ENCODE measurements around the gene PRSS2. TPM values are rescaled to one million over a fixed set of nuclear protein-coding genes. Genes with fewer than 3 reads are reported as not detected.

Gene PRSS2
- total and polyA plus RNA-seq, 2 donors (not counting 1 experiment from before 2014, with no cell fraction given), result not detected

GRCh38 chr7:142745091-142745635 lies 25.6 kb upstream of the PRSS2 start:
- Mint-ChIP-seq H3K27ac (no peak overlapping the region), H3K27me3 (peaks cover 3% of the 10 kb centered on the region), H3K4me3 (no peak overlapping the region), H3K9me3 (ENCODE audit: insufficient read depth) (no peaks in the 10 kb centered on the region), H3K4me1 (peaks cover 20% of the 10 kb centered on the region)
- Histone ChIP-seq H3K9me3 (ENCODE audit: control extremely low read depth in 1 of 3, control insufficient read depth in 2 of 3, insufficient read depth in 1 of 3, low read length in 2 of 3) (no peaks in the 10 kb centered on the region), H3K4me2 (replicated peaks; ENCODE audit: low read depth, low read length, poor library complexity, severe bottlenecking) (no peak overlapping the region), H3K79me2 (ENCODE audit: control insufficient read depth, insufficient read depth, low read length) (no peaks in the 10 kb centered on the region), H3K4me1 (ENCODE audit: control insufficient read depth in 2 of 2, insufficient read depth in 2 of 2, low read length in 2 of 2) (peaks cover 14% of the 10 kb centered on the region in 2 donors), H4K20me1 (ENCODE audit: control insufficient read depth, insufficient read depth, low read length, poor library complexity, severe bottlenecking) (no peaks in the 10 kb centered on the region), H3K27ac (ENCODE audit: low read length in 2 of 2) (no peak overlapping the region), H3K9ac (ENCODE audit: low read length) (no peak overlapping the region), H3K4me3 (ENCODE audit: control extremely low read depth in 1 of 5, extremely low read depth in 1 of 5, insufficient read depth in 1 of 5, low read depth in 2 of 5, low read length in 4 of 5) (no peak overlapping the region), H2AFZ (ENCODE audit: insufficient read depth, low read depth, low read length, poor library complexity, severe bottlenecking) (no peak overlapping the region), H3K36me3 (replicated peaks in 1 of 2; ENCODE audit: control extremely low read depth in 1 of 2, control insufficient read depth in 1 of 2, extremely low read depth in 1 of 2, insufficient read depth in 2 of 2, low read length in 1 of 2) (no peaks in the 10 kb centered on the region), H3K27me3 (replicated peaks in 1 of 4; ENCODE audit: control extremely low read depth in 1 of 4, control insufficient read depth in 3 of 4, insufficient read depth in 4 of 4, low read length in 3 of 4) (peaks cover 0 to 4% (median 0%) of the 10 kb centered on the region in 4 experiments)
- ChIA-PET CTCF (no interaction called here), POLR2A (no interaction called here)
- DNase-seq, result no peak
- TF ChIP-seq, protein P1, sequence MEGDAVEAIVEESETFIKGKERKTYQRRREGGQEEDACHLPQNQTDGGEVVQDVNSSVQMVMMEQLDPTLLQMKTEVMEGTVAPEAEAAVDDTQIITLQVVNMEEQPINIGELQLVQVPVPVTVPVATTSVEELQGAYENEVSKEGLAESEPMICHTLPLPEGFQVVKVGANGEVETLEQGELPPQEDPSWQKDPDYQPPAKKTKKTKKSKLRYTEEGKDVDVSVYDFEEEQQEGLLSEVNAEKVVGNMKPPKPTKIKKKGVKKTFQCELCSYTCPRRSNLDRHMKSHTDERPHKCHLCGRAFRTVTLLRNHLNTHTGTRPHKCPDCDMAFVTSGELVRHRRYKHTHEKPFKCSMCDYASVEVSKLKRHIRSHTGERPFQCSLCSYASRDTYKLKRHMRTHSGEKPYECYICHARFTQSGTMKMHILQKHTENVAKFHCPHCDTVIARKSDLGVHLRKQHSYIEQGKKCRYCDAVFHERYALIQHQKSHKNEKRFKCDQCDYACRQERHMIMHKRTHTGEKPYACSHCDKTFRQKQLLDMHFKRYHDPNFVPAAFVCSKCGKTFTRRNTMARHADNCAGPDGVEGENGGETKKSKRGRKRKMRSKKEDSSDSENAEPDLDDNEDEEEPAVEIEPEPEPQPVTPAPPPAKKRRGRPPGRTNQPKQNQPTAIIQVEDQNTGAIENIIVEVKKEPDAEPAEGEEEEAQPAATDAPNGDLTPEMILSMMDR (IDR thresholded peaks at IDR 0.05), result no peak
- TF ChIP-seq EZH2 (IDR thresholded peaks at IDR 0.05; ENCODE audit: borderline replicate concordance, insufficient read depth, low read depth, low read length, poor library complexity, severe bottlenecking), result no peak
- intact Hi-C loops (cut with micrococcal nuclease), result no loop called here
- no peak for ATAC-seq (ENCODE audit: low read depth)
- 100% methylated on average over 1 of the region's 1 CpG for WGBS (ENCODE audit: insufficient coverage)

GRCh38 chr7:142745745-142746144 lies 25.0 kb upstream of the PRSS2 start:
- DNase-seq, result no peak
- no peak for TF ChIP-seq EZH2 (IDR thresholded peaks at IDR 0.05; ENCODE audit: borderline replicate concordance, insufficient read depth, low read depth, low read length, poor library complexity, severe bottlenecking)
- TF ChIP-seq, protein P1 (IDR thresholded peaks at IDR 0.05), result no peak
- Histone ChIP-seq H3K4me2 (replicated peaks; ENCODE audit: low read depth, low read length, poor library complexity, severe bottlenecking) (no peak overlapping the region), H3K4me3 (ENCODE audit: control extremely low read depth in 1 of 5, extremely low read depth in 1 of 5, insufficient read depth in 1 of 5, low read depth in 2 of 5, low read length in 4 of 5) (no peak overlapping the region), H3K27ac (ENCODE audit: low read length in 2 of 2) (no peak overlapping the region), H3K9ac (ENCODE audit: low read length) (no peak overlapping the region), H3K9me3 (ENCODE audit: control extremely low read depth in 1 of 3, control insufficient read depth in 2 of 3, insufficient read depth in 1 of 3, low read length in 2 of 3) (no peaks in the 10 kb centered on the region), H3K79me2 (ENCODE audit: control insufficient read depth, insufficient read depth, low read length) (no peaks in the 10 kb centered on the region), H3K36me3 (replicated peaks in 1 of 2; ENCODE audit: control extremely low read depth in 1 of 2, control insufficient read depth in 1 of 2, extremely low read depth in 1 of 2, insufficient read depth in 2 of 2, low read length in 1 of 2) (no peaks in the 10 kb centered on the region), H4K20me1 (ENCODE audit: control insufficient read depth, insufficient read depth, low read length, poor library complexity, severe bottlenecking) (no peaks in the 10 kb centered on the region), H3K27me3 (replicated peaks in 1 of 4; ENCODE audit: control extremely low read depth in 1 of 4, control insufficient read depth in 3 of 4, insufficient read depth in 4 of 4, low read length in 3 of 4) (peaks cover 0 to 4% (median 0%) of the 10 kb centered on the region in 4 experiments), H3K4me1 (ENCODE audit: control insufficient read depth in 2 of 2, insufficient read depth in 2 of 2, low read length in 2 of 2) (peaks cover 8 to 9% of the 10 kb centered on the region in 2 donors), H2AFZ (ENCODE audit: insufficient read depth, low read depth, low read length, poor library complexity, severe bottlenecking) (no peak overlapping the region)
- peaks cover 15% of the 10 kb centered on the region for H3K4me1 Mint-ChIP-seq
- H3K4me3 Mint-ChIP-seq, result no peak overlapping the region
- CTCF ChIA-PET, result no interaction called here
- no peak overlapping the region for H3K27ac Mint-ChIP-seq
- POLR2A ChIA-PET, result no interaction called here
- no peaks in the 10 kb centered on the region for H3K9me3 Mint-ChIP-seq (ENCODE audit: insufficient read depth)
- no peak for ATAC-seq (ENCODE audit: low read depth)
- intact Hi-C loops (cut with micrococcal nuclease), result no loop called here
- no CpG with 5 or more reads among the region's 4 CpGs for WGBS (ENCODE audit: insufficient coverage)
- H3K27me3 Mint-ChIP-seq, result peaks cover 6% of the 10 kb centered on the region
